Left lung (tissue), 10 donors: ENCODE results near the gene SLCO4A1. TPM values are rescaled to one million over a fixed set of nuclear protein-coding genes. Genes with fewer than 3 reads are reported as not detected.

Experiments
- ATAC-seq: fragments of 200-7000 bp; cut with Tn5 transposase; one replicate; pipeline ENCODE4 v1.9.1; 2020; ENCODE audit warnings: moderate library complexity
- DNase-seq, 4 donors: peaks; one replicate each; pipeline ENCODE4 v3.0.0-alpha.2; 2013 to 2020
- H3K27ac ChIP-seq, 2 donors: fragments of 200-600 bp; sonication (generic) in 1 of 2; one replicate each; pipeline versions ENCODE4 v1.5.0 to v1.8.0; 2020 to 2021
- H3K27me3 ChIP-seq, 2 donors: fragments of 200-600 bp; sonication (generic) in 1 of 2; one replicate each; pipeline versions ENCODE4 v1.5.0 to v1.8.0; 2020 to 2021
- H3K36me3 ChIP-seq, 2 donors: fragments of 200-600 bp; sonication (generic) in 1 of 2; one replicate each; pipeline versions ENCODE4 v1.5.0 to v1.8.0; 2020 to 2021
- H3K4me1 ChIP-seq, 2 donors: fragments of 200-600 bp; one replicate each; pipeline ENCODE4 v1.8.0; 2021
- H3K4me3 ChIP-seq, 2 donors: fragments of 200-600 bp; sonication (generic) in 1 of 2; one replicate each; pipeline versions ENCODE4 v1.5.0 to v1.8.0; 2020 to 2021; ENCODE audit warnings: mild to moderate bottlenecking in 1 of 2
- H3K9me3 ChIP-seq, 2 donors: fragments of 200-600 bp; sonication (generic) in 1 of 2; one replicate each; pipeline versions ENCODE4 v1.5.0 to v1.8.0; 2020 to 2021
- CTCF ChIP-seq, 2 donors: fragments of 200-600 bp; sonication (generic) in 1 of 2; IDR thresholded peaks; one replicate each; pipeline versions ENCODE4 v1.5.0 to v1.8.0; 2021; ENCODE audit warnings: antibody characterized with exemption in 2 of 2
- intact Hi-C, 2 donors: fragments of 100-400 bp; cut with DNase I; formaldehyde crosslinking; loops; one replicate each; pipeline versions ENCODE4 v1.11.2 to v1.14.2; 2022
- polyA plus RNA-seq, 6 donors: library from polyadenylated mRNA; unstranded; fragments of 120-200 nt; gene quantifications; one replicate each; pipeline ENCODE4 v1.2.1, GENCODE V29; 2013; ENCODE audit not compliant: insufficient read length in 6 of 6
- total RNA-seq, 2 donors: library from RNA; stranded (reverse); fragmentation: NEBNext Ultra II Directional; extraction: Animal tissue kit (Norgen Biotek cat#: 25700); gene quantifications; one replicate each; pipeline ENCODE4 v1.2.1, GENCODE V29; 2021
- donor health status: DM: no; HTN: yes; CAD: no.
- donor health status: DM: no; HTN: no; CAD: no.

The SLCO4A1 gene
- total and polyA plus RNA-seq, 8 donors: 0.20 to 47.2 (median 0.60) TPM

DNA sequence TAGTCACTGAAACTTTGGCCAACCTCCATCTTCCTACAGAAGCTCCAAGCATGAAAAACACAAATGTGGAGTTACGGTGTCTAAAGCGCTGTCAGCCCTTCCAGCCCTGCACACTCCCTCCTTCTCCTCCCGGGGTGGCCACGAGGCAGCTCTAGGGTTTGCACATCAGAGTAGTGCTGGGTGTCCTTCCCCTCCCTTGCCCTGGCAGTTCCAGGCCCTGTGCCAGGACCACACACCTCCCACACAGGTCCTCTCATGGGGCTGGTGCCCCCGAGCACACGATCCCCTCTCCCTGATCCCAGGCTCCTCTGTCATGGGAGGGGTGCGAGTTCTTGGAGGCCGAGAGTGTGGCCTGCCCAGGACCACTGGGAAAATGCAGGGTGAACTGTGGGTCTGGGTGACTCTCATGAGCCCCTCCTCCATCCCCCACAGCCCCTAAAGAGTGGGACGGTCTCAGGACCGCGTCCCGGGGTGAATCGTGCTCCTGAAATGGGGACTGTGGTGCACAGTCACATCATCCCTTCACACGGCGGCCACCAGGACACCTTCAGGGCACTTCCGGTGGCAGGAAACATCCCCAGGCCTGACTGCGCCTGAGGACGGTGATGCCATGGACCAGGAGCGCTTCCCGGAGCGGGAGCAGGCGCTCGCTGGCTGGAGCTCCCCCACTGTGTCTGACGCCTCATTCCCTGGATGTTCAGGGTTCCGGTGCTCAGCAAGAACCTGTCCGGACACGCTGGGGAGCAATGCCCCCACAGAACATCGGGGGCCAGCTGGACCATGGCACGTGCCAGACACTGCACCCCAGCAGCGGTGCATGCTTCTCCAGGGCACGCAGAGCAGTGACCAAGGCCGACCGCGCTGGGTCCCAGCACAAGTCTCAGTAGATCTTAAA, 42.8 kb upstream of the SLCO4A1 start:
- ATAC-seq (no peak), DNase-seq (peak in 1 of 4 donors; percentile 72)
- intact Hi-C loops: no loop called here
- Histone ChIP-seq H3K4me3 (no peak overlapping the region), H3K36me3 (no peaks in the 10 kb centered on the region), H3K9me3 (no peaks in the 10 kb centered on the region), H3K27ac (peak overlapping the region in 1 of 2 donors; percentile 18), H3K4me1 (peaks cover 10 to 68% of the 10 kb centered on the region in 2 donors), H3K27me3 (peaks cover 0 to 28% of the 10 kb centered on the region in 2 donors)
- no peak for TF ChIP-seq CTCF (IDR thresholded peaks at IDR 0.05)

DNA sequence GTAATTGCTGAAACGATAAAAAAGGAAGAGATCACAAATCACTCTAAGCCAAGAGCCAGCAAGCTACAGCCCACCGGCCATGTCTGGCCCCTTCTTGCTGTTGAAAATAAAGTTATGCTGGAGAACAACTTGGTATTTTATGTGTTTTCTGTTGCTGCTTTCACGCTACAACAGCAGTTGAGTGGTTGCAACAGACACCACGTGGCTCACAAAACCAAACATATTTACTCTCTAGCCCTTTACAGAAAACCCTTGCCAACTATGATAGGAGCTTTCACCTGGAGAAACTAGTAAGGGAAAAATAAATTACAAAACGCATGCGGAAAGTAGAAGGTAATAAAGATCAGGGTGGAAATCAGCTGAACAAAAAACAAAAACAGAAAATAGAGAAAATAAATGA, 41.1 kb upstream of the SLCO4A1 start:
- Histone ChIP-seq H3K36me3 (no peaks in the 10 kb centered on the region), H3K4me1 (peaks cover 15 to 79% of the 10 kb centered on the region in 2 donors), H3K27ac (peak overlapping the region in 1 of 2 donors; percentile 99), H3K9me3 (no peaks in the 10 kb centered on the region), H3K4me3 (no peak overlapping the region), H3K27me3 (peaks cover 0 to 14% of the 10 kb centered on the region in 2 donors)
- DNase-seq (no peak), ATAC-seq (no peak)
- no peak for TF ChIP-seq CTCF (IDR thresholded peaks at IDR 0.05)
- intact Hi-C loops: no loop called here

DNA sequence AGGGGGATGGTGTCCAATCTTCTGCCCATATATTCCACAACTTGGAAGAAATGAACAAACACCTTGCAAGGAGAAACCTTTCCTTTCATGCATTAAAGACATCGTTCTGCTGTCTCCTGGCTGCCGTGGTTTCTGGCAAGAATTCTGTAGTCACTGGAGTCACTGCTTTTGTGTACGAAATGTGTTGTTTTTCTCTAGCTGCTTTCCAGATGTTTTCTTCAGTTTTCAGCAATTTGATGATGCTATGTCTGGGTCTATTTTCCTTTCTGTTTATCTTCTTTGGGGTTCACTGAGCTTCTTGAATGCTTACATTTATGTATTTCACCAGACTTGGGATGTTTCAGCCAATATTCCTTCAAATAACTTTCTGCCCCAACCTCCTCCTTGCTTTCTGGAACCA, 40.6 kb upstream of the SLCO4A1 start:
- no peak for DNase-seq
- Histone ChIP-seq H3K4me3 (peak overlapping the region in 1 of 2 donors; percentile 24), H3K27ac (peak overlapping the region in 1 of 2 donors; percentile 99), H3K27me3 (peaks cover 0 to 13% of the 10 kb centered on the region in 2 donors), H3K36me3 (no peaks in the 10 kb centered on the region), H3K4me1 (peaks cover 15 to 79% of the 10 kb centered on the region in 2 donors), H3K9me3 (no peaks in the 10 kb centered on the region)
- no peak for ATAC-seq
- no peak for TF ChIP-seq CTCF (IDR thresholded peaks at IDR 0.05)
- intact Hi-C loops: no loop called here

DNA sequence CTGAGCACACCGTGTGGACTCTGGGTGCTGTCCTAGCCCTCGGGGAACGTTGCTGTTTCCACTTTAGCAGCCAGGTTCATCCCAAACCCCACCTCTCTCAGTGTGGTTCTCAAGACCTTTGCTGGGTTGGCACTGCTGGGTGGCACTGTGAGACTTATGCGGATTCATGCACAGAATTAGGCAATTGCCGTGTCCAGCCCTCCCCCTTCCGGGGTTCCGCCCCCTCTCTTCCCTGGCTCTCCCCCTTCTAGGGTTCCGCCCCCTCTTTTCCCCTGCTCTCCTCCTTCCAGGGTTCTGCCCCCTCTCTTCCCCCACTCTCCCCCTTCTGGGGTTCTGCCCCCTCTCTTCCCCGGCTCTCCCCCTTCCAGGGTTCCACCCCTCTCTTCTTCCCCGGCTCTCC, 39.8 kb upstream of the SLCO4A1 start:
- no peak for TF ChIP-seq CTCF (IDR thresholded peaks at IDR 0.05)
- intact Hi-C loops: no loop called here
- Histone ChIP-seq H3K4me3 (peak overlapping the region in 1 of 2 donors; percentile 24), H3K9me3 (no peaks in the 10 kb centered on the region), H3K36me3 (no peaks in the 10 kb centered on the region), H3K4me1 (peaks cover 15 to 85% of the 10 kb centered on the region in 2 donors), H3K27me3 (peaks cover 0 to 8% of the 10 kb centered on the region in 2 donors), H3K27ac (peak overlapping the region; percentile 69 to 99)
- ATAC-seq (peak; percentile 68), DNase-seq (peak in 2 of 4 donors; percentile 80 to 91)
